Epithelial cell of proximal tubule (primary cell): ENCODE measurements around the gene TSPAN3. TPM values are rescaled to one million over a fixed set of nuclear protein-coding genes. Genes with fewer than 3 reads are reported as not detected.
A peak's percentile ranks its signal among the peaks of the same experiment; 100 is the strongest.

Experiments
- DNase-seq: peaks from one replicate; pipeline ENCODE4 v3.0.0-alpha.2; 2011; ENCODE audit warnings: low read depth
- H3K4me3 ChIP-seq: 2 replicates; pipeline ENCODE4 v1.5.1; 2011; ENCODE audit warnings: low read depth, mild to moderate bottlenecking, low read length
- CTCF ChIP-seq: conservative IDR thresholded peaks from 2 replicates; pipeline ENCODE4 v1.5.1; 2012; ENCODE audit warnings: low read depth, mild to moderate bottlenecking, low read length
- total RNA-seq: library from RNA; depleted of rRNA; stranded (reverse); fragments of >200 nt; gene quantifications from 2 replicates; pipeline ENCODE4 v1.2.3, GENCODE V29; 2015

TSPAN3 gene
- total RNA-seq, 1 donor from 2014 or later, result 252 TPM

- no peak for DNase-seq
- no peak overlapping the region for H3K4me3 ChIP-seq
- TF ChIP-seq CTCF, result no peak
These were observed 35.3 kb downstream of the TSPAN3 start for GRCh38 chr15:77035584-77035983.

- DNase-seq, result no peak
- no peak overlapping the region for H3K4me3 ChIP-seq
- TF ChIP-seq CTCF, result peak; percentile 71
These were observed 36.0 kb downstream of the TSPAN3 start for GRCh38 chr15:77034695-77035489.

GRCh38 chr15:77033729-77034671 lies 36.9 kb downstream of the TSPAN3 start:
- TF ChIP-seq CTCF, result no peak
- DNase-seq, result no peak
- no peak overlapping the region for H3K4me3 ChIP-seq

- H3K4me3 ChIP-seq, result no peak overlapping the region
- DNase-seq, result no peak
- TF ChIP-seq CTCF, result no peak
These were observed 37.5 kb downstream of the TSPAN3 start for GRCh38 chr15:77033417-77033728.

- H3K4me3 ChIP-seq, result no peak overlapping the region
- no peak for DNase-seq
These were observed 38.1 kb downstream of the TSPAN3 start for GRCh38 chr15:77032647-77033416.

More at GRCh38 chr15:77032647-77033416, 38.1 kb downstream of the TSPAN3 start:
- no peak for TF ChIP-seq CTCF
